ENCODE results near the gene SLC2A4RG.

SLC2A4RG gene

GRCh38 chr20:63735859-63736718 lies 3.5 kb upstream of the SLC2A4RG start, which contains the start of gene LIME1:
TSS of gene LIME1 (plus strand) at chr20:63736664. CDS start at chr20:63737550, 886 bp downstream.
- no peak for FAIRE-seq
- no peak for DNase-seq (ENCODE audit: insufficient read length, low spot score)
- TF ChIP-seq CTCF (IDR thresholded peaks at IDR 0.05; ENCODE audit: insufficient read depth, missing control alignments) = no peak

GRCh38 chr20:63736893-63737694 lies 2.5 kb upstream of the SLC2A4RG start:
- FAIRE-seq (no peak), DNase-seq (ENCODE audit: insufficient read length, low spot score) (no peak)
- no peak for TF ChIP-seq CTCF (IDR thresholded peaks at IDR 0.05; ENCODE audit: insufficient read depth, missing control alignments)

- TF ChIP-seq CTCF (IDR thresholded peaks at IDR 0.05; ENCODE audit: insufficient read depth, missing control alignments) = no peak
- FAIRE-seq (no peak), DNase-seq (ENCODE audit: insufficient read length, low spot score) (no peak)
Observed at GRCh38 chr20:63737695-63737944, 2.0 kb upstream of the SLC2A4RG start.

- FAIRE-seq = no peak
- no peak for DNase-seq (ENCODE audit: insufficient read length, low spot score)
- TF ChIP-seq CTCF (IDR thresholded peaks at IDR 0.05; ENCODE audit: insufficient read depth, missing control alignments) = no peak
Observed at GRCh38 chr20:63737945-63738686, 1.5 kb upstream of the SLC2A4RG start.

DNA sequence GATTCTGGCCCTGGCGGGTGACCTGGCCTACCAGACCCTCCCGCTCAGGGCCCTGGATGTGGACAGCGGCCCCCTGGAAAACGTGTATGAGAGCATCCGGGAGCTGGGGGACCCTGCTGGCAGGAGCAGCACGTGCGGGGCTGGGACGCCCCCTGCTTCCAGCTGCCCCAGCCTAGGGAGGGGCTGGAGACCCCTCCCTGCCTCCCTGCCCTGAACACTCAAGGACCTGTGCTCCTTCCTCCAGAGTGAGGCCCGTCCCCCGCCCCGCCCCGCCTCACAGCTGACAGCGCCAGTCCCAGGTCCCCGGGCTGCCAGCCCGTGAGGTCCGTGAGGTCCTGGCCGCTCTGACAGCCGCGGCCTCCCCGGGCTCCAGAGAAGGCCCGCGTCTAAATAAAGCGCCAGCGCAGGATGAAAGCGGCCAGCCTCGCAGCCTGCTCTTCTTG lies 868 bp upstream of the SLC2A4RG start:
- DNase-seq (ENCODE audit: insufficient read length, low spot score) (no peak), FAIRE-seq (no peak)

DNA sequence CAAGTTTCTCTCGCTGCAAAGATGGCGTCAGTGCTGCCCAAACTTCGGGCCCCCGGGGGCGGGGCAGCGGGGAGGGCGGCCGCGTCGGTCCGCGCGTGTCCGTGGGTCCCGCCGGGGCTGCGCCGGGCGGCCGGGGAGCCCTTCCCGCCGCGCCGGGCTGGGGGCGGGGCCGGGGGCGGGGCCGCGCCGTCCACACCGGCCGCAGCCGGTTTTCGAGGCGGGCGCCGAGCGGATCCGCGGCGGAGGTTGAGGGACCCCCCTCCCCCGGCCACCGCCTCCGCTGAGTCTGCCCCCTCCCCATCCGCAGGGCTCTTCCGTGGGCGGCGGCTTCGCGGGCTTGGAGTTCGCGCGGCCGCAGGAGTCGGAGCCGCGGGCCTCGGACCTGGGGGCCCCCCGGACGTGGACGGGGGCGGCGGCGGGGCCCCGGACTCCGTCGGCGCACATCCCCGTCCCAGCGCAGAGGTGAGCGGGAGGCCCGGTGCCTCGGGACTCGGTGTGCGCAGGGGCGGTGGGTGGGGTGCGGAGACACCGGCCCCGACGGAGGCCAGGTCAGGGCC lies 572 bp downstream of the SLC2A4RG start:
- FAIRE-seq = no peak
- DNase-seq (ENCODE audit: insufficient read length, low spot score) = no peak
- no peak for TF ChIP-seq CTCF (IDR thresholded peaks at IDR 0.05; ENCODE audit: insufficient read depth, missing control alignments)

More for the DNA sequence above, 868 bp upstream of the SLC2A4RG start:
- TF ChIP-seq CTCF (IDR thresholded peaks at IDR 0.05; ENCODE audit: insufficient read depth, missing control alignments) = no peak
